CD14-positive monocyte (primary cell): ENCODE data around the gene SOCS3. TPM values are rescaled to one million over a fixed set of nuclear protein-coding genes. Genes with fewer than 3 reads are reported as not detected.
A peak's percentile ranks its signal among the peaks of the same experiment; 100 is the strongest.

Experiments
- DNase-seq, 3 donors: peaks; one replicate each; pipeline ENCODE4 v3.0.0-alpha.2; 2011 to 2022
- H2AFZ ChIP-seq: 2 replicates; pipeline ENCODE4 v1.6.0; 2012; ENCODE audit warnings: mild to moderate bottlenecking, low read depth, low read length, inconsistent platforms; ENCODE audit not compliant: insufficient read depth, poor library complexity, severe bottlenecking
- H3K27ac ChIP-seq, 2 donors: 1 replicate in 1 of 2; 2 replicates in 1 of 2; pipeline ENCODE4 v1.5.1; 2012 to 2013; ENCODE audit warnings: low read length in 2 of 2, control low read depth in 1 of 2, inconsistent platforms in 1 of 2, low read depth in 1 of 2, mild to moderate bottlenecking in 1 of 2
- H3K27me3 ChIP-seq, 2 donors: one replicate each; pipeline versions ENCODE4 v1.6.0 to v1.6.1; 2011 to 2013; ENCODE audit warnings: low read length in 2 of 2; ENCODE audit not compliant: control insufficient read depth in 2 of 2, insufficient read depth in 2 of 2
- H3K36me3 ChIP-seq, 2 donors: replicated peaks in 1 of 2; 1 replicate in 1 of 2; 2 replicates in 1 of 2; pipeline versions ENCODE4 v1.5.1 to v1.6.1; 2012 to 2013; ENCODE audit warnings: low read length in 2 of 2, control low read depth in 1 of 2, inconsistent platforms in 1 of 2, mild to moderate bottlenecking in 1 of 2; ENCODE audit not compliant: insufficient read depth in 2 of 2, control insufficient read depth in 1 of 2
- H3K4me1 ChIP-seq, 2 donors: 1 replicate in 1 of 2; 2 replicates in 1 of 2; pipeline versions ENCODE4 v1.5.1 to v1.6.1; 2012 to 2013; ENCODE audit warnings: low read length in 2 of 2, control low read depth in 1 of 2, inconsistent platforms in 1 of 2, mild to moderate bottlenecking in 1 of 2, moderate library complexity in 1 of 2; ENCODE audit not compliant: insufficient read depth in 2 of 2, control insufficient read depth in 1 of 2
- H3K4me2 ChIP-seq: replicated peaks from 2 replicates; pipeline ENCODE3; 2012; ENCODE audit warnings: low read length, moderate library complexity, mild to moderate bottlenecking; ENCODE audit not compliant: poor library complexity, severe bottlenecking; ENCODE audit errors: extremely low read depth
- H3K4me3 ChIP-seq, 3 experiments: fragments of 200-600 bp in 1 of 3; sonication (generic) in 1 of 3; replicated peaks in 1 of 3; 1 replicate in 2 of 3; 2 replicates in 1 of 3; pipeline ENCODE4 v1.5.1; 2011 to 2013; ENCODE audit warnings: low read length in 3 of 3, mild to moderate bottlenecking in 3 of 3, control low read depth in 2 of 3, low read depth in 2 of 3, inconsistent platforms in 1 of 3, moderate library complexity in 1 of 3
- H3K79me2 ChIP-seq: 2 replicates; pipeline ENCODE4 v1.6.0; 2012; ENCODE audit warnings: mild to moderate bottlenecking, control low read depth, inconsistent platforms, low read length, moderate library complexity; ENCODE audit not compliant: insufficient read depth
- H3K9ac ChIP-seq: 2 replicates; pipeline ENCODE4 v1.6.0; 2017; ENCODE audit warnings: low read length, mild to moderate bottlenecking; ENCODE audit not compliant: insufficient read depth, poor library complexity, severe bottlenecking
- H3K9me3 ChIP-seq, 2 donors: replicated peaks in 1 of 2; 1 replicate in 1 of 2; 2 replicates in 1 of 2; pipeline versions ENCODE4 v1.5.1 to v1.6.1; 2012 to 2013; ENCODE audit warnings: low read length in 2 of 2, control low read depth in 1 of 2; ENCODE audit not compliant: control insufficient read depth in 1 of 2, insufficient read depth in 1 of 2
- H4K20me1 ChIP-seq: 2 replicates; pipeline ENCODE4 v1.6.0; 2012; ENCODE audit warnings: mild to moderate bottlenecking, low read length, control low read depth, moderate library complexity; ENCODE audit not compliant: insufficient read depth
- H3K27ac Mint-ChIP-seq, 7 donors: one replicate each; pipeline ENCODE4 v1.8.0; 2020; ENCODE audit warnings: mild to moderate bottlenecking in 7 of 7, mixed read lengths in 7 of 7, moderate library complexity in 6 of 7, inconsistent platforms in 2 of 7
- H3K27me3 Mint-ChIP-seq, 3 donors: one replicate each; pipeline ENCODE4 v1.8.0; 2021 to 2022; ENCODE audit warnings: low read depth in 3 of 3, mild to moderate bottlenecking in 3 of 3, mixed read lengths in 3 of 3, moderate library complexity in 3 of 3, inconsistent platforms in 1 of 3
- H3K36me3 Mint-ChIP-seq, 2 donors: one replicate each; pipeline ENCODE4 v1.8.0; 2020; ENCODE audit warnings: mixed read lengths in 2 of 2, inconsistent platforms in 1 of 2, mild to moderate bottlenecking in 1 of 2
- H3K4me1 Mint-ChIP-seq: one replicate; pipeline ENCODE4 v1.8.0; 2020; ENCODE audit warnings: mild to moderate bottlenecking, mixed read lengths
- H3K4me3 Mint-ChIP-seq, 2 donors: one replicate each; pipeline ENCODE4 v1.8.0; 2020; ENCODE audit warnings: mild to moderate bottlenecking in 2 of 2, mixed read lengths in 2 of 2, moderate library complexity in 1 of 2
- H3K9me3 Mint-ChIP-seq, 7 donors: one replicate each; pipeline ENCODE4 v1.8.0; 2020 to 2022; ENCODE audit warnings: mixed read lengths in 7 of 7, mild to moderate bottlenecking in 6 of 7, moderate library complexity in 6 of 7, inconsistent platforms in 2 of 7
- WGBS: methylation state at CpG from one replicate; pipeline ENCODE4 v1.1.5; 2013; ENCODE audit warnings: missing lambda C conversion rate; ENCODE audit not compliant: insufficient coverage; 5-methylcytosine and 5-hydroxymethylcytosine counted together
- intact Hi-C, 2 donors: fragments of 100-400 bp; cut with micrococcal nuclease; formaldehyde crosslinking; loops; one replicate each; pipeline versions ENCODE4 v1.15.0 to v1.15.1; 2023
- polyA plus RNA-seq, 3 donors: library from polyadenylated mRNA; depleted of rRNA in 1 of 3; unstranded in 2 of 3; stranded (reverse) in 1 of 3; fragments of 300-500 nt in 2 of 3; fragments of >200 nt in 1 of 3; fragmentation: Illumina TruSeq in 2 of 3; gene quantifications; 1 replicate in 2 of 3; 2 replicates in 1 of 3; pipeline ENCODE4 v1.2.3, GENCODE V29; 2012 to 2021
- TF ChIP-seq, protein P1 (sequence below): fragments of 200-600 bp; IDR thresholded peaks from one replicate; pipeline ENCODE4 v1.8.0; 2022; ENCODE audit warnings: antibody characterized with exemption, mild to moderate bottlenecking

SOCS3 gene
- polyA plus RNA-seq, 3 donors = 123 to 441 (median 144) TPM

DNA sequence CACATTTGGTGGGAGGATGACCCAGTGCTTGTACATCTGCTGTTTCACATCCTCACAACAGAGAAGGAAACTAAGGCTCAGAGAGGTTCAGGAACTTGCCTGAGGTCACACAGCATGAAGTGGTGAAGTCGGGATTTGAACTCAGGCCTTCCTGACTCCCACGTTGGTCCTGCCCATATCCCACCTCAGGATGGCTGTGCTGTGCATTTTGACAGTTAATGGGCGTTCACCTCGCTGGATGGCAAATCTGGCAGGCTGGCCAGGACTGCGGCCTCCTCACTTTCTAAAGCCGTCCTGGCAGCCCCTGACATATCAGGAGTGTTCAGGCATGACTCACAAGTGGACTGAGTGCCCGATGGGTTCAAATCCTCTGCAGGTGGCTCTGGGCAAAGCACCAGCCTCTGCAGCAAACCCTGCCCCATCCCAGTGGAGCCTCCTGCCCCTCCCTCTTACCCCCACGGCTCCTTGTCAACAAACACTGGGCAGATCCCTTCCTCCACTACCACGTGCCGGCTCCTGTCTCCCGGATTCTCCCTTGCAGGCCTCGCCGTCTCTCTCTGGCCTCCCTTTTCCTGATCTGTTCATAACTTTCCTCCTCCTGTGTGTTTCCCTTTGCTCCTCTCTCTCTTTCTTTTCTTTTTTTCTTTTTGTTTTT lies 29.2 kb downstream of the SOCS3 start:
- no peak overlapping the region for H2AFZ ChIP-seq
- peaks cover 0 to 6% of the 10 kb centered on the region in 2 donors for H3K36me3 Mint-ChIP-seq
- no peaks in the 10 kb centered on the region for H3K79me2 ChIP-seq
- H3K27me3 ChIP-seq = no peaks in the 10 kb centered on the region
- no peak overlapping the region for H3K9ac ChIP-seq
- no peaks in the 10 kb centered on the region for H4K20me1 ChIP-seq
- H3K36me3 ChIP-seq = no peaks in the 10 kb centered on the region
- peaks cover 54% of the 10 kb centered on the region for H3K4me1 Mint-ChIP-seq
- H3K27ac ChIP-seq = no peak overlapping the region
- WGBS = 93% methylated on average over 9 of the region's 13 CpGs
- peak in 1 of 3 donors; percentile 10 for DNase-seq
- intact Hi-C loops = no loop called here
- no peak overlapping the region for H3K4me3 Mint-ChIP-seq
- no peak overlapping the region for H3K4me2 ChIP-seq
- no peaks in the 10 kb centered on the region for H3K9me3 ChIP-seq
- peaks cover 6 to 7% (median 6%) of the 10 kb centered on the region in 3 donors for H3K27me3 Mint-ChIP-seq
- H3K4me3 ChIP-seq = no peak overlapping the region
- no peaks in the 10 kb centered on the region for H3K9me3 Mint-ChIP-seq
- H3K27ac Mint-ChIP-seq = peak overlapping the region in 5 of 7 donors; percentile 14 to 83 (median 68)
- TF ChIP-seq, protein P1, sequence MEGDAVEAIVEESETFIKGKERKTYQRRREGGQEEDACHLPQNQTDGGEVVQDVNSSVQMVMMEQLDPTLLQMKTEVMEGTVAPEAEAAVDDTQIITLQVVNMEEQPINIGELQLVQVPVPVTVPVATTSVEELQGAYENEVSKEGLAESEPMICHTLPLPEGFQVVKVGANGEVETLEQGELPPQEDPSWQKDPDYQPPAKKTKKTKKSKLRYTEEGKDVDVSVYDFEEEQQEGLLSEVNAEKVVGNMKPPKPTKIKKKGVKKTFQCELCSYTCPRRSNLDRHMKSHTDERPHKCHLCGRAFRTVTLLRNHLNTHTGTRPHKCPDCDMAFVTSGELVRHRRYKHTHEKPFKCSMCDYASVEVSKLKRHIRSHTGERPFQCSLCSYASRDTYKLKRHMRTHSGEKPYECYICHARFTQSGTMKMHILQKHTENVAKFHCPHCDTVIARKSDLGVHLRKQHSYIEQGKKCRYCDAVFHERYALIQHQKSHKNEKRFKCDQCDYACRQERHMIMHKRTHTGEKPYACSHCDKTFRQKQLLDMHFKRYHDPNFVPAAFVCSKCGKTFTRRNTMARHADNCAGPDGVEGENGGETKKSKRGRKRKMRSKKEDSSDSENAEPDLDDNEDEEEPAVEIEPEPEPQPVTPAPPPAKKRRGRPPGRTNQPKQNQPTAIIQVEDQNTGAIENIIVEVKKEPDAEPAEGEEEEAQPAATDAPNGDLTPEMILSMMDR = no peak
- peaks cover 47 to 63% of the 10 kb centered on the region in 2 donors for H3K4me1 ChIP-seq

GRCh38 chr17:78329263-78330059 lies 30.4 kb downstream of the SOCS3 start:
- peak overlapping the region; percentile 24 to 56 for H3K4me3 Mint-ChIP-seq
- peak overlapping the region; percentile 85 to 94 (median 88) for H3K27ac Mint-ChIP-seq
- TF ChIP-seq, protein P1 = no peak
- peaks cover 3 to 13% (median 4%) of the 10 kb centered on the region in 3 donors for H3K27me3 Mint-ChIP-seq
- H3K4me2 ChIP-seq = peak overlapping the region; percentile 53
- H4K20me1 ChIP-seq = no peaks in the 10 kb centered on the region
- peak; percentile 85 to 96 (median 89) for DNase-seq
- H3K36me3 Mint-ChIP-seq = peaks cover 0 to 6% of the 10 kb centered on the region in 2 donors
- intact Hi-C loops = loop anchor here in 1 of 2 donors (5.0 kb wide), 2 partner anchors 33 to 37 kb away; partner anchors contain the start of gene SOCS3
- H3K4me1 ChIP-seq = peaks cover 59 to 75% of the 10 kb centered on the region in 2 donors
- WGBS = 16% methylated on average over 14 of the region's 16 CpGs
- H3K27ac ChIP-seq = peak overlapping the region; percentile 43 to 80
- peak overlapping the region; percentile 54 for H2AFZ ChIP-seq
- H3K9me3 Mint-ChIP-seq = no peaks in the 10 kb centered on the region
- H3K9me3 ChIP-seq = no peaks in the 10 kb centered on the region
- H3K9ac ChIP-seq = peak overlapping the region; percentile 50
- no peaks in the 10 kb centered on the region for H3K79me2 ChIP-seq
- no peaks in the 10 kb centered on the region for H3K27me3 ChIP-seq
- peaks cover 60% of the 10 kb centered on the region for H3K4me1 Mint-ChIP-seq
- no peaks in the 10 kb centered on the region for H3K36me3 ChIP-seq
- H3K4me3 ChIP-seq = peak overlapping the region in 1 of 3 experiments; percentile 49
